SK-N-SH (cell line): Measurements from ENCODE around the gene TNFRSF21. TPM values are rescaled to one million over a fixed set of nuclear protein-coding genes. Genes with fewer than 3 reads are reported as not detected.

Source experiments
- CTCF ChIA-PET: fragments of 300-600, 350-600 bp; formaldehyde crosslinking; extraction: SDS; loops from one replicate; lab custom pipeline; 2021; lab: Yijun Ruan, JAX
- POLR2A ChIA-PET: fragments of 350-600 bp; sonication (Branson Sonifier 250); formaldehyde crosslinking; extraction: SDS; loops from one replicate; lab custom pipeline; 2020; ENCODE audit warnings: antibody characterized with exemption, inconsistent platforms; lab: Yijun Ruan, JAX
- DNase-seq: peaks from one replicate; pipeline ENCODE4 v3.0.0; 2012
- H2AFZ ChIP-seq: fragments of 200-600 bp; sonication (generic); 2 replicates; pipeline ENCODE4 v1.8.1; 2016; ENCODE audit warnings: antibody characterized with exemption, mild to moderate bottlenecking, low read depth
- H3F3A ChIP-seq: fragments of 200-600 bp; sonication (generic); replicated peaks from 2 replicates; pipeline ENCODE3; 2016; ENCODE audit warnings: antibody characterized with exemption, mild to moderate bottlenecking; ENCODE audit not compliant: insufficient read depth
- H3K27ac ChIP-seq, 2 experiments: fragments of 200-500 bp in 1 of 2; fragments of 200-600 bp in 1 of 2; sonication (Bioruptor generic) in 1 of 2; sonication (generic), shearing (Covaris generic) in 1 of 2; 2 replicates each; pipeline versions ENCODE4 v1.5.1 to v1.6.1; 2014 to 2016; ENCODE audit warnings: low read depth in 2 of 2, inconsistent platforms in 1 of 2, low read length in 1 of 2, mild to moderate bottlenecking in 1 of 2, mixed read lengths in 1 of 2
- H3K27me3 ChIP-seq: fragments of 200-600 bp; sonication (generic), shearing (Covaris generic); 2 replicates; pipeline ENCODE4 v1.6.1; 2016; ENCODE audit warnings: mixed run types; ENCODE audit not compliant: insufficient read depth
- H3K36me3 ChIP-seq, 2 experiments: fragments of 200-500 bp in 1 of 2; fragments of 200-600 bp in 1 of 2; sonication (Bioruptor generic) in 1 of 2; sonication (generic) in 1 of 2; replicated peaks in 1 of 2; 2 replicates each; pipeline versions ENCODE3 to v1.5.1; 2014 to 2016; ENCODE audit warnings: low read length in 1 of 2, mild to moderate bottlenecking in 1 of 2; ENCODE audit not compliant: insufficient read depth in 2 of 2, control insufficient read depth in 1 of 2
- H3K4me1 ChIP-seq, 2 experiments: fragments of 200-500 bp in 1 of 2; fragments of 200-600 bp in 1 of 2; sonication (Bioruptor generic) in 1 of 2; sonication (generic), shearing (Covaris generic) in 1 of 2; 2 replicates each; pipeline versions ENCODE4 v1.5.1 to v1.6.1; 2014 to 2016; ENCODE audit warnings: low read depth in 1 of 2, low read length in 1 of 2, mixed run types in 1 of 2; ENCODE audit not compliant: insufficient read depth in 2 of 2, control insufficient read depth in 1 of 2
- H3K4me2 ChIP-seq: fragments of 200-600 bp; sonication (generic), shearing (Covaris generic); 2 replicates; pipeline ENCODE4 v1.6.1; 2017; ENCODE audit warnings: mixed run types
- H3K4me3 ChIP-seq, 2 experiments: fragments of 200-500 bp in 1 of 2; fragments of 200-600 bp in 1 of 2; sonication (Bioruptor generic) in 1 of 2; sonication (generic), shearing (Covaris generic) in 1 of 2; 2 replicates each; pipeline versions ENCODE4 v1.5.1 to v1.8.1; 2014 to 2016; ENCODE audit warnings: low read depth in 2 of 2, inconsistent platforms in 1 of 2, low read length in 1 of 2, mild to moderate bottlenecking in 1 of 2, mixed read lengths in 1 of 2, moderate library complexity in 1 of 2
- H3K79me2 ChIP-seq: fragments of 200-600 bp; sonication (generic); 2 replicates; pipeline ENCODE4 v1.8.1; 2017; ENCODE audit warnings: mild to moderate bottlenecking; ENCODE audit not compliant: insufficient read depth
- H3K9ac ChIP-seq: fragments of 200-600 bp; sonication (generic); 2 replicates; pipeline ENCODE4 v1.6.1; 2017; ENCODE audit warnings: mixed run types
- H3K9me2 ChIP-seq: fragments of 200-600 bp; sonication (generic); 2 replicates; pipeline ENCODE4 v1.6.1; 2017; ENCODE audit warnings: mixed run types
- H3K9me3 ChIP-seq: fragments of 200-600 bp; sonication (generic); 2 replicates; pipeline ENCODE4 v1.6.1; 2017; ENCODE audit warnings: mixed run types, mild to moderate bottlenecking, moderate library complexity
- H4K20me1 ChIP-seq: fragments of 200-600 bp; sonication (generic); 2 replicates; pipeline ENCODE4 v1.6.1; 2017; ENCODE audit warnings: mild to moderate bottlenecking, mixed run types; ENCODE audit not compliant: insufficient read depth
- FOXJ3 ChIP-seq: sonication (generic); formaldehyde crosslinking; IDR thresholded peaks from 2 replicates; pipeline ENCODE4 v1.5.1; 2020; ENCODE audit warnings: mild to moderate bottlenecking, missing genetic modification reagents
- GATA2 ChIP-seq: sonication (generic); formaldehyde crosslinking; IDR thresholded peaks from 2 replicates; pipeline ENCODE4 v1.5.0; 2020; ENCODE audit warnings: mild to moderate bottlenecking, missing genetic modification reagents
- IRF3 ChIP-seq: fragments of 150-350 bp; IDR thresholded peaks from 2 replicates; pipeline ENCODE4 v1.6.1; 2016; ENCODE audit warnings: mild to moderate bottlenecking, low read depth, low read length
- JUND ChIP-seq: IDR thresholded peaks from 2 replicates; pipeline ENCODE4 v1.4.0; 2012
- MEF2A ChIP-seq: IDR thresholded peaks from 2 replicates; pipeline ENCODE4 v1.4.0; 2012; ENCODE audit warnings: low read depth, borderline replicate concordance
- MXI1 ChIP-seq: IDR thresholded peaks from 2 replicates; pipeline ENCODE4 v1.6.1; 2012; ENCODE audit warnings: mild to moderate bottlenecking, low read depth, low read length, improper control_type of control experiment
- NFIC ChIP-seq: IDR thresholded peaks from 2 replicates; pipeline ENCODE4 v1.4.0; 2012; ENCODE audit warnings: borderline replicate concordance
- NRF1 ChIP-seq: IDR thresholded peaks from 2 replicates; pipeline ENCODE4 v1.6.1; 2012; ENCODE audit warnings: low read depth, mild to moderate bottlenecking, low read length
- RXRA ChIP-seq: IDR thresholded peaks from 2 replicates; pipeline ENCODE4 v1.4.0; 2012; ENCODE audit warnings: low read depth, mild to moderate bottlenecking, borderline replicate concordance
- SIN3A ChIP-seq: IDR thresholded peaks from 2 replicates; pipeline ENCODE4 v1.6.1; 2012; ENCODE audit warnings: low read depth, mild to moderate bottlenecking, low read length, moderate library complexity, borderline replicate concordance
- SMC3 ChIP-seq: IDR thresholded peaks from 2 replicates; pipeline ENCODE4 v1.6.1; 2012; ENCODE audit warnings: low read depth, low read length, improper control_type of control experiment
- TAF1 ChIP-seq: IDR thresholded peaks from 2 replicates; pipeline ENCODE4 v1.6.1; 2012; ENCODE audit warnings: low read depth, mild to moderate bottlenecking, low read length, moderate library complexity, borderline replicate concordance
- TCF12 ChIP-seq: IDR thresholded peaks from 2 replicates; pipeline ENCODE4 v1.4.0; 2012
- USF2 ChIP-seq: fragments of 150-350 bp; IDR thresholded peaks from 2 replicates; pipeline ENCODE4 v1.6.1; 2017; ENCODE audit warnings: antibody characterized with exemption, low read length, low read depth, borderline replicate concordance
- YY1 ChIP-seq: IDR thresholded peaks from 2 replicates; pipeline ENCODE4 v1.4.0; 2012; ENCODE audit warnings: low read depth, mild to moderate bottlenecking
- WGBS: methylation state at CpG from one replicate; pipeline ENCODE4 v1.1.6; 2017; ENCODE audit warnings: low lambda C conversion rate; 5-methylcytosine and 5-hydroxymethylcytosine counted together
- polyA plus RNA-seq, 3 experiments: library from polyadenylated mRNA; depleted of rRNA; stranded (reverse); fragments of >200 nt; gene quantifications; 2 replicates each; pipeline ENCODE4 v1.2.3, GENCODE V29; 2012
- TF ChIP-seq, protein P1 (sequence below): IDR thresholded peaks from 2 replicates; pipeline ENCODE4 v1.4.0; 2012; ENCODE audit warnings: low read depth

The TNFRSF21 gene
- polyA plus RNA-seq, 1 of the 3 experiments (the other 2 are of a cell fraction) = 9.2 TPM

DNA sequence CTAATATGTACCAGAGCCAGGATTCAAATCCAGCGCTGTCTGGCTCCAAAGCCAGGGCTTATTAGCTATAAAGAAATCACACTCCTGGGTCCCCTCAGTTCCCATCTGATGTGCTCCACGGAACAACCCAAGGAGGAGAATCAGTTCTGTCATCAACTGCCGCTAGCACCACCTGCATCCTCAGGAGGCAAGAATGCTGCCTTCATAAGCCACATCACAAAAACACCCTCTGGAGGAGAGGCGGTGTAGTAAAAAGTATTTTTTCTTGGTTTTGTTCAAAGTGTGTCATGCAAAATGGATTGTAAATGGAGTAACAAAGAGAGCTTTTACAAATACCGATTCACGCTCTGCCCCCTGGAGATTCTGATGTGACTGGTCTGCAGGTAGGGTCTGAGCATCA is 57.1 kb downstream of the TNFRSF21 start:
- H3K27ac ChIP-seq = no peak overlapping the region
- POLR2A ChIA-PET = no interaction called here
- H3K79me2 ChIP-seq = no peaks in the 10 kb centered on the region
- no peaks in the 10 kb centered on the region for H3F3A ChIP-seq
- no peak overlapping the region for H3K4me3 ChIP-seq
- H3K9me2 ChIP-seq = no peaks in the 10 kb centered on the region
- TF ChIP-seq FOXJ3 (CRISPR knock-in tag) (no peak), NFIC (no peak), GATA2 (CRISPR knock-in tag) (no peak), RXRA (no peak), NRF1 (no peak), JUND (no peak), YY1 (no peak), SIN3A (no peak), TCF12 (no peak), MEF2A (no peak), TAF1 (no peak)
- TF ChIP-seq, protein P1, sequence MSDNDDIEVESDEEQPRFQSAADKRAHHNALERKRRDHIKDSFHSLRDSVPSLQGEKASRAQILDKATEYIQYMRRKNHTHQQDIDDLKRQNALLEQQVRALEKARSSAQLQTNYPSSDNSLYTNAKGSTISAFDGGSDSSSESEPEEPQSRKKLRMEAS = no peak
- peaks cover 0 to 13% of the 10 kb centered on the region in 2 experiments; a peak in 2 of 4 replicates for H3K4me1 ChIP-seq
- DNase-seq = no peak
- no peaks in the 10 kb centered on the region for H3K36me3 ChIP-seq
- no peaks in the 10 kb centered on the region for H3K27me3 ChIP-seq
- H3K4me2 ChIP-seq = no peak overlapping the region
- CTCF ChIA-PET = interaction anchor here (1.3 kb wide), 1 partner anchor 16 kb away, joined by 3 read pairs; no protein-coding TSS in a partner anchor
- H3K9me3 ChIP-seq = no peaks in the 10 kb centered on the region
- no peaks in the 10 kb centered on the region for H4K20me1 ChIP-seq
- WGBS = 93% methylated on average over 6 of the region's 6 CpGs
- no peak overlapping the region for H3K9ac ChIP-seq
- H2AFZ ChIP-seq = no peak overlapping the region

DNA sequence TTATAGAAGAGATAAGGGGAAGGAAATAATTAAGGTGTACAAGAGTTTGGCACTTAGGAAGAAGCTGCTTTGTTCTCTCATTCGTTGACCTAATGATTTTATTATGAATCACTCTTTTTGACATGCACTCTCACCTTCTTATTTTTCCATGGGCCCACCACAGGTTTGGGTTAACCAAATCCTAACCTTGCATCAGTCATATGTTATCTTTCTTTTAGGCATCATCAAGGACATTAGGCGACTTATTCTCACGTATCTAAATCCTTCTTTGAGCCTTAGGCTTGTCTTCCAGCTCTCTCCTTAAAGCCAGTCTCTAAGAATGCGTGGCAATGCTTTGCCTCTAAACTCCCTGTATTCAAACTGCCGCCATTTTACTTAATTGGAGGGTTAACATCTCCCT is 58.3 kb downstream of the TNFRSF21 start:
- TF ChIP-seq SMC3 (no peak), USF2 (no peak), MXI1 (no peak), GATA2 (CRISPR knock-in tag) (no peak), IRF3 (no peak)
- H3K9me2 ChIP-seq = no peaks in the 10 kb centered on the region
- WGBS = 87% methylated on average over 5 of the region's 5 CpGs

More for the DNA sequence above, 58.3 kb downstream of the TNFRSF21 start:
- Histone ChIP-seq H2AFZ (no peak overlapping the region), H3F3A (no peaks in the 10 kb centered on the region), H3K27me3 (no peaks in the 10 kb centered on the region), H3K36me3 (no peaks in the 10 kb centered on the region), H3K9ac (no peak overlapping the region), H3K4me1 (peaks cover 0 to 23% of the 10 kb centered on the region in 2 experiments; a peak in 2 of 4 replicates), H3K4me2 (no peak overlapping the region), H3K79me2 (no peaks in the 10 kb centered on the region), H3K4me3 (no peak overlapping the region), H3K9me3 (no peaks in the 10 kb centered on the region), H4K20me1 (no peaks in the 10 kb centered on the region), H3K27ac (no peak overlapping the region)
- DNase-seq = no peak
- ChIA-PET CTCF (no interaction called here), POLR2A (no interaction called here)
